ENCODE measurements around the gene RBM44.
A peak's percentile ranks its signal among the peaks of the same experiment; 100 is the strongest.
"Not testable (repeated sequence)": the region's sequence is repeated elsewhere in the genome, so short reads cannot be mapped to it uniquely, and the experiment has no call there.

The RBM44 gene, protein sequence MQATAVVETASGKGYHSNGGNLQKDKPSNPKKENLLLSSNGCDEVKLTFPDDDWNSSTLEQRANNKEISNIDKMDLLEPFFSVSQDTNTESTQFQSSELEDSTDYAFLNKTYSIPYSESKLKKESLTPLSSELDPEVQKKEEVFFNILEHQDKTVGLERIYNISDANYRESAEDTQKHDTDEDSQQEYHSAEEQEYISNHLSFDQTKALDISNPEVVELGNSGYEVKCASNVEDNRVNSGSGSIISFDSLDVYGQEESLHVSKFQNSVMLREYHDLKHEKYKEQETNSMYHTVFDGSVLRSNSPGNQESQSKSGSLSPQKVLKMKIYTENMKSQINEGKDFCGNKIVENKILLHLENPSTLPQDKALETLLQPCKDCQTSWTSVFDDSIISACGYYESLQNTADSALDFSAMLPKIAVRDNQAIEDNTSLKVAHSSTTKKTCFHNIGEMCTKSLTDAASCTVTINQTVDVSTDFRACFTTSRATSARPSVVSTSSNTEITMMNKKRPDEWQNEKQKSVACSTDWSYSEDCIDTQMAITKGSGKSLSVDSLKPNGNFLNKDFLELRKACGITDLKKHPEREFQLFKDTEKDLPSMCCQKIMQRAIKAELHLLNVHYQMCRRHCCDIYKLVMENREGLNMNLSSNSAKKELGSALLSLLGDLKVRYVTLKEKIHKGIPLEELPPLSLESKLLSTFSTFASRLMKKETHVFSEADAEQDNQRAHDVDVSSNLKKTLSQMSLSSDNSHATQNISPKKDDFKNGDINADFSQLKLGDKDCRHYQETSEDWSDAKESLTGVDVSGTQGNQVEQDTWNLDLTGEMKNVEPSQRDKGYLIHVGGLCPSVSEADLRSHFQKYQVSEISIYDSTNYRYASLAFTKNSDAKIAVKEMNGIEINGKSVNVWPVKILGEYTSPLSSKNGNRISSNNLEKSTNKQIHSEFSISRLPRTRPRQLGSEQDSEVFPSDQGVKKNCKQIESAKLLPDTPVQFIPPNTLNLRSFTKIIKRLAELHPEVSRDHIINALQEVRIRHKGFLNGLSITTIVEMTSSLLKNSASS

DNA sequence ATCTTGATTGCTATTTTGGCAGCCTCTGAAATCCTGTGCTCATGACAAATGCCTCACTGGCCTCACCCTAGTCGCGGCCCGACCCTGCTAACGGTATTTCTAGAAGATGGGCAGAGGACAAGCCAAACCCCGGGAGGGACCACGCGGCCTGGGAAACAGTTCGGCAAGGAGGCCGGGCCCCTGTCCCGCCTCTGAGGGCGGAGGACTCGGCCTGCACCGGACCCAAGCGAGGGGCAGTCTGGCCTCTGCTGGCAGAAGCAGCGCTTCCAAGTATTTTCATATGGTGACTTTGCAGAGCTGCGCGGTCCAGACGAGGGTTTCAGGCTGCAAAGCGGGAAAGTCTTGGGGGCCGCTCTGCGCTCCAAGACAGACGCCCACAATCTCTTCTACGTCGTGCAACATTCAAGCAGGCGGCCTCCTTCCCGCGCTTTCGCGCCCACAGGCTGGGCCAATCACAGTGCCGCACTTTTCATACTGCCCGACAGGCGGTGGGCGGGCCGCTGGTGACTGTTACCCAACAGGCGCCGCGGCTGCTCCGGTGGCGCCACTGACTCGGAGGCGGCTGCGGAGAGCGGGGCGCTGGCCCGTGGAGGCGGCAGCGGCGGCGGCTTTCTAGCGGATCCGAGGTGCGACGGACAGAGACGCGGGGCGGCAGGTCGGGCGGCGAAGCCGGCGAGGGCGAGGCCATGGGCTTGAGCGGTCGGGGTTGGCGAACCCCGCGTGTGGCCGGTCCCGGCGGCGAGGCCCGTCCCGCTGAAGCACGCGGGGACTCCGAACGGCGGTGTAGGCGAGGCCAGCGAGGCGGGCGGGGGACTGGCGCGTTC, at the start of gene RBM44:
TSS of gene RBM44 (plus strand) at position 544 of the 824 bp plus-strand sequence. CDS start 14,831 bp downstream, outside the sequence.
- no peak for DNase-seq

DNA sequence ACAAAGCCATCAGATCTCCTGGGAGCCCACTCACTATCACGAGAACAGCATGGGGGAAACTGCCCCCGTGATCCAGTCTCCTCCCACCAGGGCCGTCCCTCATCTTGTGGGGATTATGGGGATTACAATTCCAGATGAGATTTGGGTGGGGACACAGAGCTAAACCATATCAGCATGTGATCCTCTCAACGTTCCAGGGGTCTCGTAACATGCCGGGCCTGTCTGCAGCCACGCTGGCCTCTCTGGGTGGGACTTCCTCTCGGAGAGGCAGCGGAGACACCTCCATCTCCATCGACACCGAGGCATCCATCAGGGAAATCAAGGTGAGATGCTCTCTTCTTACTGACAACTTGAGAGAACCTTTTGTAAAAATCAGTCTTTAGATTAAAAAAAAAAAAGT, 49.6 kb upstream of the RBM44 start:
- DNase-seq: no peak

DNA sequence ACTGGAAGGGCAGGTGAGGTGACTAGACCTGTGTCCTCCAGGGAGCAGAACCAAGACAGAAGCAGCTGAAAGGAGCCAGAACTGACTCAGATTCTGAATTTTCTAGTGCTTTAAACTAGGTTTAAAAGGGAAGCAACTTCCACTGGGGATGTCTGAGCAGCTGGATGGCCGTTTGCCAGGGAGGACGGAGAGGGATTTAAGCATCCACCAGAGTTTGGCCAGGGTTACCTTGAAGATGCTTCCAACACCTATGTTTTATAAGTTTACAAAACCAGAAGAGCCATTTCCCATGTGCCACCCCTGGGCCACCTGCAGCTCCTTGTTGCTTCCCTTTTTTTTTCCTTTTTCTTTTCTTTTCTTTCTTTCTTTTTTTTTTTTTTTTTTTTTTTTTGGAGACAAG, 48.6 kb upstream of the RBM44 start:
- no peak for DNase-seq

DNA sequence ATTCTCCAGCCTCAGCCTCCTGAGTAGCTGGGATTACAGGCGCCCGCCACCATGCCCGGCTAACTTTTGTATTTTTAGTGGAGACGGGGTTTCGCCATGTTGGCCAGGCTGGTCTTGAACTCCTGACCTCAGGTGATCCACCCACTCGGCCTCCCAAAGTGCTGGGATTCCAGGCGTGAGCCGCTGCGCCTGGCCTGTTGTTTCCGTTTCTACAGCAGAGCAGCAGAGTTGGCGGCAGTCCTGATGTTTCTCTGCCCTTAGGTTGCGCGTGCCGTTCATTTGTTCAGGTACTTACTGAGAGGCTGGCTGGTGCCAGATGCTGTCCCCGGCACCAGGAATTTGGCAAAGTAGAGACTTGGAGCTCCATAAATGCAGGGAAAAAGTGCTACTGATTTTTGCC, 48.1 kb upstream of the RBM44 start:
- DNase-seq: not testable (repeated sequence)

DNA sequence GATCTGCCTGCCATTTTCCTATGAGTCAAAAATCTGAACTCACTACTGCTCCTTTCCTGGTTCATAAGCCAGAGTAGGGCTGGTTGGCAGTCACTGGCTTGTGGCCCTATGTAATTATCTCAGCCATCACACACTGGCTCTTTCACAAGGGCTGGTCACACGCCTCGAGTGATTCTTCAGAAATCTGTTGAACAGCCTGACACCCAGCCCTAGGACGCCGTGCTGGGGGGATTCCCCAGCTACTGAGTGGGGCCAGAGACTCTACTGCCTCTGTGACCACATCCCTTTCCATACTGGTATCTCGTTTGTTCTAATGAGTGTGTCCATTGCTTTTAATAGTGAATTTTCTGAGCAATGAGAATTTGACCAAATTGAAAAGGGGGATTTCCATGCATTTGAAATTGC, 45.8 kb upstream of the RBM44 start:
- peak; percentile 75 to 97 for DNase-seq

DNA sequence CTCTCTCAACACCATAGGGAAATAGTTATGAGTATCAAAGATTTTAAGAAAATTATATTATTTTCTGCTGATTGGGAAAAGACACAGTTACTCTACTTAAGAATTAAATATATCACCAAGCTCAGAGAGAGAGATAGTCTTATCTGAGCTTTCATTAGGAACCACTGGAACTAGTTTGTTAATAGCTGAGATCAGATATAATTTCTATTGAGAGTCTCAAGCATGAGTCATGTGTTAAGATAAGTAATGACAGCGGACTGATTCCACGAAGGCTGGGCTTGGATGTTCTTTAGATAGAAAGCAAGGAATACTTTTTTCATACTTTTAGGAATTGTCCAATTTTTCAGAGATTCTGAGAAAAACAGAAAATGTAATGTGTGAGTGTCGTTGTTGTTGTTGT, 44.4 kb upstream of the RBM44 start:
- DNase-seq: no peak

DNA sequence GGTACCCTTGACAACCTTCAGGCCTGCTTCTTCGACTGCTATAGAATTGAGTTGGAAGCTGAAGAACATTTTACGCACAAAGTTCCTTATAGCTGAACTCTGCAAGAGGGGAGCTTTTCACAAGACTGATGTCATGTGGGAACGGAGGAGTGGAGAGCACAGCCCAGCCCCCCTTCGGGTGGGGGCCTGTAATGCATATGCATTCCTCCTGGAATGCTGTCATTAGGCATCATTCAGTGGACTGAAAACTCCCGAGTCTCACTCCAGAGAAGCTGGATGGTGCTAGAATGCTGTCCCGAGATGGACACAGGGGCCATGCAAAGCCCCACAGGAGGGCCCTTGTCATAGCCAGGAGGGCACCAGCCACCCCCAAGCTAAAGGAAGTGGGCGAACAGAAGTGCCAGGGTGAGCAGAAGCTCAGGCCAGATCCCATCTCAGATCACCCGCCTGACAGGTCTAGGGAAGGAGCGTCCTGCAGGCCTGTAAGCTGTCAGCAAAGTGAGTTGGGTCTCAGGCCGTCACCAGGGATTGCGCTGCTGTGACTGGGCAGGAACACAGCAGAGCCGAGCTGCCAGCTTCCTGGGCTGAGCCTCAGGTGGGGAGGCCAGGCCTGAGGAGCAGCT, 43.8 kb upstream of the RBM44 start:
- no peak for DNase-seq

DNA sequence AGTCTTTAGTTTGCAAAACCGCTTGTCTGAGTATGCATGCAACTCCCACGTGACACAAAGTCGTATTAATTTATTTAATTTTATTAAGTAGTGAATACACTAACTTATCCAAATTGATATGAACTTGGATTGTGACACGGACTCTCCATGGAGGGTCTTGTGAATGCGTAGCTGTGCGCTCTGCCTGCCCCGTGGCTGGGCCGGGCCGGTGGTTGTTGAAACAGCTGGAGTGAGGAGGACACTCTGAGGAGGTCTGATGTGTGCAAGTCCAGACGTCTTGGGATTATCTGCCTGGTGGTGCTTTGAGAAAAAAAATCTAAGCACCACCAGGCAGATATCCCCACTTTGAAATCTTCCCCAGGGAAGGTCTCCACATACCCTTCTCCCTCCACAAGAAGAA, 41.0 kb upstream of the RBM44 start:
- no peak for DNase-seq

DNA sequence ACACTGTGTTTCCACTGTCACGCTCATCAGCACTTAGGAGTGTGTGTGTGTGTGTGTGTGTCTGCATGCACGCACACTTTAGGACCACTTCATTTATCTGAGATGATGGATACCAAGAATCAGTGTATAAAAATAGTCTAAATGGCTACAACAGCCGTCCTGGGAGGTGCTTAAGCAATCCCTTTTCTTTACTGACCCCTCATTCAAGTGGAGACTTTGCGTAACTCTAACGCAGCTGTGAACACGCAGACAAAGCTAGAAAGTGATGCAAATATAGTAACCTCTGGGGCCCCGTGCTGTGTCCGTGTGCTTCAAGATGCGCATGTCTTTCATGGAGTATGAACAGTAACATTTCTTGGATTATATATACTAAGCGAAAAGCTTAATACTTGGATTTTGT, 40.4 kb upstream of the RBM44 start:
- DNase-seq: no peak

DNA sequence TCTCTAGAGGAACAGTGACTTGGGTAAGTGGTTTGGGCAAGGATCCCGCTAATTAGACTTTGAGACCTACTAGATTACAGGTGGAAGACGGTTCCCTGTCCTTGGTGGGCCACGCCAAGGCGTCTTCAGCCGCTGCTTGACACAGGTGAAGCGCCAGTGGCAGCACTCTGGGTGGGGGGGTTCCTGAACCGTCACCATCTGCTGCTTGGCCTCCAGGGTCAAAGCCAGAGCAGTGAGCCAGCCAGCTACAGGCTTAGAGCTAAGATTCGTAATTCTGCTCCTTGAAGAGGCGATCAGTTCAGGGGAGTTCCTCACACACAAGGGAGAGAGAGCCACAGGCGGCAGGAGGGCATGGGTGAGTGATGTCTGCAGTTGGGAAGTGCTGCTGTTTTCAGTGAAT, 39.4 kb upstream of the RBM44 start:
- DNase-seq: no peak

DNA sequence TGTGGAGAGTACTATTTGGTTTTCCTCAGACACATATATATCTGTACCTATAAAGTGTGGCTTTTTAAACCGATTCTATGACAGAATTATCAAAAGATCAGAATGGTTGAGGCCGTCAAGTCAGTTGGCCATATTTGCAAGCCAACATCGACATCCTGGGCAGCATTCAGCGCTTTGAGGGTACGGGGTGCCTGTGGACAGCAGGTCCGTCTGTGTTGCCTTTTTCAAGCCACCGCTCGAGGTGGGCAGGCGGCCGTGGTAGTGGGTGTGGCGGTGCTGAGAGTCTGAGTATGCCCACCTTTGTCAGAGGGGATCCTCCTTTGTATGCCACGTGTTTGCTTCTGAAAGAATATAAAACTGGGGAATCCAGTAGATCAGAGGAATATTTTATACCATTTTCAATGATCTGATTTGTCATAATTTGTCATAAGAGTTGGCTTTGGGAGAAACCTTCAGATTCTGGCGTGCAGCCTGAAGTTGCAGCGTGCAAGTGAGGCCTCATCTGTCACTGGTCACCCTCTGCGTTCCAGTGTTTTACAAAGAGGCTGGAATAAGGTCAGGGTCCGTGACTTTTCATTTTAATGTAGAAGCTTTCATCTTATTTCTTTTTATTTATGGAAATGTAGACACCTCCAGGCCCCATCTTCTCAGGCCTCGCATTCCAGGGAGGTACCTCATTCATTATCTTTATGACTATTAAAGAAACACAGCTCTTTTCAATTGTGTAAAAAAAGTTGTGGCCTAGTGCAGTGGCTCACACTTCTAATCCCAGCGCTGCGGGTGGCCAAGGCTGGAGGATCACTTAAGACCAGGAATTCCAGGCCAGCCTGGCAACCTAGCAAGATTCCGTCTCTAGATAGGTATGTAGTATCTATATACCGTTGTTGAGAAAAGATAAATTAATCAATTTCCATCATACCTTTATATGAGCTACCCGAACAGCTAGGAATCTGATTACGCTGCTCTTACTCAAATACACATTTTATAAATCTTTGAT, 37.8 kb upstream of the RBM44 start:
- no peak for DNase-seq

DNA sequence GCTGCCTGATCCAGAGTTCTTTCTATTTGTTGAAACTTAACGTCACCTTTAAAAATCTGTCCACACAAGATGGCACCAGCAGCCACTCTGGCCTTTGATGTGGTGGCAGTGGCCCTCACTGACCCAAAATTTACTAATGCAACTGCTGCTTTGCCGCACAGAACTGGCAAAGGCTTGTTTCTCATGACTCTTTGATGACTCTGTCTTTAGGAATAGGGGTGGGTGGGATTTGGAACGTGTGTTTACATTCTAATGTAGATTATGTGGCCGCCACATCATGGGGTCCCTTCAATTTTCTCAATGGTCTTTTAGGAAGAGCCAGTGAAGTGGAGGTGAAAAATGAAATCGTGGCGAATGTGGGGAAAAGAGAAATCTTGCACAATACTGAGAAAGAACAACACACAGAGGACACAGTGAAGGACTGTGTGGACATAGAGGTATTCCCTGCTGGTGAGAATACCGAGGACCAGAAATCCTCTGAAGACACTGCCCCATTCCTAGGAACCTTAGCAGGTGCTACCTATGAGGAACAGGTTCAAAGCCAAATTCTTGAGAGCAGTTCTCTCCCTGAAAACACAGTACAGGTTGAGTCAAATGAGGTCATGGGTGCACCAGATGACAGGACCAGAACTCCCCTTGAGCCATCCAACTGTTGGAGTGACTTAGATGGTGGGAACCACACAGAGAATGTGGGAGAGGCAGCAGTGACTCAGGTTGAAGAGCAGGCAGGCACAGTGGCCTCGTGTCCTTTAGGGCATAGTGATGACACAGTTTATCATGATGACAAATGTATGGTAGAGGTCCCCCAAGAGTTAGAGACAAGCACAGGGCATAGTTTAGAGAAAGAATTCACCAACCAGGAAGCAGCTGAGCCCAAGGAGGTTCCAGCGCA, 36.0 kb upstream of the RBM44 start:
- not testable (repeated sequence) for DNase-seq

DNA sequence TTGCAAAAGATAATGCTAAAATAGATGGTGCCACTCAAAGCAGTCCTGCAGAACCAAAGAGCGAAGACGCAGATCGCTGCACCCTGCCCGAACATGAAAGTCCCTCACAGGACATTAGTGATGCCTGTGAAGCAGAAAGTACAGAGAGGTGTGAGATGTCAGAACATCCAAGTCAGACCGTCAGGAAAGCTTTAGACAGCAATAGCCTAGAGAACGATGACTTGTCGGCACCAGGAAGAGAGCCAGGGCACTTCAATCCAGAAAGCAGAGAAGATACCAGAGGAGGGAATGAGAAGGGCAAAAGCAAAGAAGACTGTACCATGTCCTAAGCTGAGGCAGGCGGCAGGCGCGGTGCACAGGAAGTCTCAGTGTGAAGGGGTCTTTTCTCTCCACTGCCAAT, 34.8 kb upstream of the RBM44 start:
- no peak for DNase-seq

DNA sequence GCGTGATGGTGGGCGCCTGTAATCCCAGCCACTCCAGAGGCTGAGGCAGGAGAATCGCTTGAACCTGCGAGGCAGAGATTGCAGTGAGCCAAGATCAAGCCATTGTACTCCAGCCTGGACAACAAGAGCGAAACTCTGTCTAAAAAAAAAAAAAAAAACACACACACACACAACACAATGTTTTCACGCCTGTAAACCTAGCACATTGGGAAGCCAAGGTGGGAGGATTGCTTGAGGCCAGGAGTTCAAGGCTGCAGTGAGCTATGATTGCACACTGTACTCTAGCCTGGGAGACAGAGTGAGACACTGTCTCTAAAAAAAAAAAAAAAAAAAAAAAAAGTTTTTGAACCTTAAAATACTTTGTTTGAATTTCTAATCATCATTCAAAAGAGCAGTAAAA, 33.5 kb upstream of the RBM44 start:
- DNase-seq: not testable (repeated sequence)

DNA sequence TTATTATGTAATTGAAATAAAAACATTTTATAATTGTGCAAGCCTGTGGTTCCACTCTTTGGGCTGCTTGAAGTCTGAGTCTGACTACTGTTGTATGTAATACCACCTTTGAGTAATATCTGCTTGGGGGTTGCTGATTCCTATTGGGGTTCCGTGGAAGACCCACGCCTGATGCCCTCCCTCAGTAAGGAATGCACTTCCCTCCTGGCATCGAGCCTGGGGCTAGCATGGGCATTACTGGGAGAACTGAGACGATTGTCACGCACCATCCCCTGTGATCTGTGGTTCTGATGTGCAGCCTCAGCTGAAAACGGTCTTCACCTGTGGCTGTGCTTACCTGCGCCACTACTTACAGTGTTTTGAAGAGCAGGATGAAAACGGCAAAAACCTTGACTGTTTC, 32.7 kb upstream of the RBM44 start:
- DNase-seq: peak; percentile 32 to 49

DNA sequence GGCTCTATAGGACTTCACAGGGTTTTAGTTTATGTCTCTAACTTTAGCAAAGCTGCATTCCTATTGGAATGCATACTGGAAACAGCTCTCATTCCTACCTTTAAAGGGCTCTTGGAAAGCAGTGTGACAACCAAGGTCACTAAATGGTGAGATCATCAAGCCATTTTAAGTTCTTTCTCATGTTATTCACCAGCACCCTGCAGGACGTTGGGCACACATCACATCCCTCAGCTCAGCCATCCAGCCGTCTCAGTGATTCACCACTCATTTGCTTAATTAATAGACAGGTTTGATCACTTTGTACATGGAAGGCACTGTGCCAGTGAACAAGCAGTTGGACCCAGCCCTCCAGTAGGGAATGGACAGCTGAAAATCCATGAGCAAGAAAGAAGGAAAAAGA, 32.2 kb upstream of the RBM44 start:
- DNase-seq: no peak

DNA sequence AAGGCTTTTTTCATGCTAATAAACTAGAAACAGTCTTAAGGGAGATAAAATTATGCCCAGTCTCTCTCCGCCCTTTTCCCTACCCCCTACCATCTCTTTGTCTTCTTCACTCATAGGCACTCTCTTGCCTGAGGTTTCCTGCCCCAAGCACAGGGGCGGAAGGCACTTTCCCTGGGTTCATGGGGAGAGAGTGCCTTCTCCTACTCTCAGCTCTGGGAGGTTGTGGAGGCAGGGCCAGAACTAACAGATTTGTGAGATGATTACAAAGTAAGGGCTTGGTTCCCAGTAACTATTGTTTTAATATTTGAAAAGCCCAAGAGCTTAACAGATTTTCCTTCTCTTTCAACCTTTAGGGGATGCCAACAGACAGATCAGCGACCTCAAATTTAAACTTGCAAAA, 26.1 kb upstream of the RBM44 start:
- no peak for DNase-seq

DNA sequence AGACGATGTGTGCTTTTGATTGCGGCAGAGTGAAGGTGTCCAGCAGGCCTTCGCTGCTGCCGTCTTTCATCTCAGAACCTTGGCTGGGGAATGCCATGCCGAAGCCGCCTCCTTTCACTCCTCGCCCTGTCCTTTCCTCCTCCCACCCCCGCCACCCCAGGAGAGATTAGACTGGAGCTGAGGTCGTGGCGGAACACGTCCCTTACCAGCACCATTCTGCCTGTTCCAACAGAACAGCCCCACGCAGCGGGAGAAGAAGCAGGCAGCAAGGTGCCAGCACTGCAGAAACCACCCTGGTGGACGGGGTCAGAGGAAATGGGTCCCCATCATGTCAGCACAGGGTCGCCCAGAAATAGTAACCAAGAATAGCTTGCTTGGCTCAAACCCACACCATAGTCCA, 24.8 kb upstream of the RBM44 start:
- DNase-seq: no peak

DNA sequence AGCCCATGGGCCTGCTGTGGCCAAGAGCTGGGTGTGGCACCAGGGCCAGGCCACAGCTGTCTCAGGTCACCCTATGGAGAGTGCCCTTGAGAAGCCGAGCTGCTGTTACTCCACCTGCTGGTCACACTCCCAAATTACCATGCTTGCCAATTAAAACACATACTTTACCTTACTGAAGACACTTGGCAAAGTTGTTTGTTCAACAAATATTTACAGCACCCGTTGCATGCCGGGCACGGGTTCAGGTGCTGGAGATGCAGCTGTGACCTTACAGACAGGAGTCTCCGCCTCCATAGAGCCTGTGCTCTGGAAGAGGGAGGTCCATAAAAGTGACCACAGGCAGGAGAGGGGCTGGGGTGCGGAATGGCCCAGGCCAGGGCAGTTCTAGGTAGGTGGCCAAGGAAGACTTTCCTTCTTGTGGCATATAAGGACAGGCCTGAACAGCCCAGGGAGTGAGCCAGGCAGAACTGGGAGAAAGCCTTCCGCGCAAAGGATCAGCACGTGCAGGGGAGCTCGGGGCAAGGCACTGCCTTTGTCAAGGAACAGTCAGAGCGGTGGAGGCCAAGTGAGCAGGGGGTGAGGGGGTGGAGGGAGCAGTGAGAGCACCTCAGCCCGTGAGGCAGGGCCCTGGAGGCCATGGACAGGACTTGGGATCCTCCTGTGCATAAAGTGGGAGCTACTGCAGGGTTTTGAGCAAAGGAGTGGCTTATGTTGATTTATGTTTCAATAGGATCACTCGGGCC, 23.6 kb upstream of the RBM44 start:
- peak; percentile 30 to 75 for DNase-seq
